ENCODE measurements around the gene SAT1. TPM values are rescaled to one million over a fixed set of nuclear protein-coding genes. Genes with fewer than 3 reads are reported as not detected.

The SAT1 gene
- total RNA-seq, 1 experiment from 2014 or later, result 46.4 TPM

DNA sequence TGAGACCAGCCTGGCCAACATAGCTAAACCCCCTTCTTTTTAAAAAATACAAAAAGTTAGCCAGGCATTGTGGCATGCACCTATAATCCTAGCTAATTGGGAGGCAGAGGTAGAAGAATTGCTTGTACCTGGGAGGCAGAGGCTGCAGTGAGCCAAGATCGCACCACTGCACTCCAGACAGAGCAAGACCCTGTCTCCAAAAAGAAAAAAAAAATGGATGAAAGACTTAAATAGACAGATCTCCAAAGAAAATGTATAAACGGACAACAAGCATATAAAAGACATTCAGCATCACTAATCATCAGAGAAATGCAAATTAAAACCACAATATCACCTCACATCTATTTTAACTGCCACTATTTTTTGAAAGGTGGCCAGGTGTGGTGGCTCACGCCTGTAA is 6.6 kb upstream of the SAT1 start:
- no peak for DNase-seq (ENCODE audit: low spot score)

DNA sequence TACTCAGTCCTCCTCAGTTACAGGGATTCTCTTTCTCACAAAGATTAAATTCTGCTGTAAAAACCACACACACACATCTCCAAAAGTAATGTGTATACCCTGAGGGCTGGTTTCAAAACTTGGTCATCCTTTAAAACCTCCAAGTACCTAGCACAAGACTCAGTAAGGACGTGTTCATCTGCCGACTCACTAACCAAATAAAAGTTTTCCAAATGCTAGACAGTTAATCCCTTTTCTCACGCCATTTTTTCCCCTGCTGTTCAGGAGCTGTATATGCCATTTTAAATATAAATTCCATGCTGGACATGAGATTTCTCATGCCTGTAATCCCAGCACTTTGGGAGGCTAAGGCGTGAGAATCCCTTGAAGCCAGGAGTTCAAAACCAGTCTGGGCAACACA is 3.9 kb upstream of the SAT1 start:
- DNase-seq (ENCODE audit: low spot score), result peak; percentile 63

DNA sequence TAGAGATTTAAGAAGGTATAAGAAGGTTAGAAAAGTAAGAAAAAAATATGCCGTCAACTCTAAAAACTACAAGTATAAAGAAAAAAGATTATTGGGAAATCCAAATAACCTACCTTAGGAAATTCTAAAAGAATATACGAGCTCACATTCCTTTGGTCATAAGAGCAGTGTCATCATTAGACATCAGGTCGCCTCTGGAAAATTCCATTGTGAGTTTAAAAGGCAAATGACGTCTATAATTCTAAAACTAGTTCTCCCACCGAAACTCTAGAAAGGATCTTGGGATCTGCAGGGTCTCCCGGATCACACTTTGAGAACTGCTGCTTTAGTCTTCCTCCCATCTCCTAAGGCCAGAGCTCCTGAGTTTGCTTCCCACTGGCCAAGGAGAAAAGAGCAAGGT is 518 bp upstream of the SAT1 start:
- no peak for DNase-seq (ENCODE audit: low spot score)

DNA sequence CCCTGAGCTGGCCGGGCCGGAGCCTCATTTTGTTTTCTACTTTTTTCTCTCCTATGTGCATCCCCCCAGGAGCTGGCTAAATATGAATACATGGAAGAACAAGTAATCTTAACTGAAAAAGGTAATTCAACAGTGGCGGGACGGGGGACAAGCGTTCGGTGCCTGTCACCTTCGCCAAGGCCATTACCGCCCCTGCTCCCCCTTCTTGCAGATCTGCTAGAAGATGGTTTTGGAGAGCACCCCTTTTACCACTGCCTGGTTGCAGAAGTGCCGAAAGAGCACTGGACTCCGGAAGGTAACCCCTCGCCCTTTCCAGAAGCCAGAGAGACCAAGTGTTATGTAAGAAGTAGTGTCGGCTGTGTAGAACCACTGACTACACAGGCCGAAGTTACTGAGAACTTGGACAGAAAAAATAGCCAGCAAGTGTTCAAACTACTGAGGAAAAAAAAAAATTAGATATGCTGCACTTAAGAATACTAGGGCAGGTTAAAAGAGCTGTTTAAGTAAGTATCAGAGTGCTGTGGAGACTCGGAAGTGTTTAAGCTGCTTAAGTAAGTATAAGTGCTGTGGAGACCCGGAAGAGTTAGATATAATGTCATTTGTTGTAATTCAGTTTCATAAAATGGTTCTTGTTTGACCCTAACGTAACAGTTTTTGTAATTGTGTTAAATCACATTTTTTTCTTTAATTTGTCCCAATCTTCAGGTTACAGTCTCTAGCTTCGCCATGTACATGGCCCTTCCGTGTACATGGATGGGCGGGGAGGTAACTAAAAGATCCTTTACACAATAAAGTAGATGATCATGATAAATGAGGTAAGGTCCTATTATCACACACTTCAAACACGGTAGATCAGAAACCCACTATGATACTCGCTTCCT is 856 bp downstream of the SAT1 start:
- no peak for DNase-seq (ENCODE audit: low spot score)

- DNase-seq (ENCODE audit: low spot score), result peak; percentile 45
Observed at GRCh38 chrX:23784470-23785331, 1.7 kb downstream of the SAT1 start.

- DNase-seq (ENCODE audit: low spot score), result no peak
Observed at GRCh38 chrX:23785580-23785979, 2.6 kb downstream of the SAT1 start.

DNA sequence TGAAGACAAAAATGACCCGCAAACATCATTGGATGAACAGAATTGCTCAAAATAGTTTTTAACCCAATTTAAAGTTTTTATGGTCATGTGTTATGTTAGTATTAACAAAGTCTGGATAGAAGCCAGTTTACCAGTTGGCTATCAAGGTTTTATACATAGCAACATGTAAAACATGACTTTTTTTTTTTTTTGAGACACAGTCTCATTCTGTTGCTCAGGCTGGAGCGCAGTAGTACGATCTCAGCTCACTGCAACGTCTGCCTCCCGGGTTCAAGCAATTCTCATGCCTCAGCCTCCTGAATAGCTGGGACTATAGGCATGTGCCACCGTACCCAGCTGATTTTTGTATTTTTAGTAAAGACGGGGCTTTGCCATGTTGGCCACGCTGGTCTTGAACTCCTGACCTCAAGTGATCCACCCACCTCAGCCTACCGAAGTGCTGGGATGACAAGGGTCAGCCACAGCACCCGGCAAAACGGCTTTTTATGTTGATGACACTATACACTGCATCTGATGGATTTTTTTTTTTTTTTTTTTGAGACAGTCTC is 3.4 kb downstream of the SAT1 start:
- no peak for DNase-seq (ENCODE audit: low spot score)

- DNase-seq (ENCODE audit: low spot score), result no peak
Observed at GRCh38 chrX:23787745-23788118, 4.8 kb downstream of the SAT1 start.

DNA sequence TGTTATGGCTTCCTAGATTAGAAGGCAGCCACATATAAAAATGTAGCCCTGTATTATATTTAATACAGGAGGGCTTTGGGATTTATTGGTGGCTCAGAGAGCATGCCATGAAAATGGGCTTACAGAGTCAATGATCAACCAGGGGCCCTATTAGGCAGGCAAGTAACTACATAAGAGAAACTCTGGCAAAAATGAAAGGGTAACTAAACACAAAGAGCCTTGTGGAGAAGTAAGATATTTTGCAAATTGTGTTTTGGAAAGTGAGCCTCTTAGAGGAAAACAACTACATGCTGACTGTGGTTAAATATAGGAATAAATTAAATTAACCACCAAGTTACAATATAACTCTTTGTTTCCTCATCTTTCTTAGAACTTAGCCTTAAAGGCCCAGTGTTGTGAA is 5.5 kb downstream of the SAT1 start:
- no peak for DNase-seq (ENCODE audit: low spot score)

- no peak for DNase-seq (ENCODE audit: low spot score)
Observed at GRCh38 chrX:23788946-23789345, 6.0 kb downstream of the SAT1 start.

GRCh38 chrX:23789386-23790154 is 6.6 kb downstream of the SAT1 start:
- no peak for DNase-seq (ENCODE audit: low spot score)

- no peak for DNase-seq (ENCODE audit: low spot score)
Observed at GRCh38 chrX:23790155-23790497, 7.2 kb downstream of the SAT1 start.

DNA sequence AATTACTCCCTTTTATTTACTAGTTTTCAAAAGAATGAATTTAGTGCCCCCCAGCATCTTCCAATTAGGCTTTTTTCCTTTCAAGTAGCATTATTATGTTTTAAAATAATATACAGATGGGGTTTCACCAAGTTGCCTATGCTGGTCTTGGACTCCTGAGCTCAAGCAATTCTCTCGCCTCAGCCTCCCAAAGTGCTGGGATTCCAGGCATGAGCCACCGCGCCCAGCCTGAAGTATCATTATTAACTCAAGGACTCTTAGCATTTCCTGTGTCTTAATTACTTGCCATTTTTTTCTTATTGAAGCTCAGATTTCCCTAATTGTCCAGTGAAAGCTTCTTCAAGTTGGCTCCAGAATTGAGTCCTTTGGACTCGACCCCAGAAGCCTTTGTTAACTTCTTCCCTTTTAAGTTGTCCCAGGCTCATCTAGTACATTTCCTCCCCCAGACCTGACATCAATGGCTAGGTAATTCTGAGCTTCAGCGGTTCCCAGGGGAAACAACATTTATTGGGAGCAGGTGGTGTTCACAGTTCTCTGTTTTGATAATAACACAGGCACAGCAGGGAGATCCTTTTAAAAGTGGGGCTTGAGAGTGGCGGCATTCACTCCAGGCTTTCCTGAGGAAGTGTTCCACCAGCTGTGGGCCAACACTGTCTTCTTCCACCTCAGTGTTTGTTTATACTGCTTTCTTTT is 10.0 kb downstream of the SAT1 start:
- no peak for DNase-seq (ENCODE audit: low spot score)

- no peak for DNase-seq (ENCODE audit: low spot score)
Observed at GRCh38 chrX:23795221-23795620, 12.2 kb downstream of the SAT1 start.

DNA sequence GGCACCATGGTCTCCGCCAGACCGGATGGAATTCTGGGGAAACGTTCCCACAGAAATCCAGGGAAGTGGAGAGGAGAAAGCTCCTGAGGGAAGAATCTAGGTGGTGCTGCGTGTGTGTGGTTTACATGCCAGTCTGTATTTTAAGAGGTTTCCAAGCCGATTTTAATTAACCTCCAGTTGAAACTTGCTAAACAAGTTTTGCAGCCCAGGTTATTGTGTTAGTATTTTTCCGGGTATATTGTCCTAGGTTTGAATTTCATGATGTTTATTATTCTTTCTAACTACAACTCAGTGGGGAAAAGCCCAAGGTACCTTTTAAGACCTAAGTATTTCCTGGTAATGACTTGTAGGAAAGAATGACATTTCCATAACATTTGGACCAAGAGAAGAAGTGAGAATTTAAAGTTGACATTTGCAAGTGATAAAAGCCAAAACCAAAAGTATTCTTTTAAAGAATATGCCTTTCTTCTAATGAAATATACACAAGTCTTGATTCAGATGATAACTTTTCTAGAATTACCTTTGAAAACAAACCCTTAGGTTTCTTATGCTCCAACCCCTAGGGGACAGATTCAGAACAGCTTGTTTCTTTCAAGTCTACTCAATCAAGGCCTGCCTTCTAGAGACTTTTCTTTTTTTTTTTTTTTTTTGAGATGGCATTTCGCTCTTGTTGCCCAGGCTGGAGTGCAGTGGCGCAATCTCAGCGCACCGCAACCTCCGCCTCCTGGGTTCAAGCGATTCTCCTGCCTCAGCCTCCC is 14.6 kb downstream of the SAT1 start:
- peak; percentile 30 for DNase-seq (ENCODE audit: low spot score)

DNA sequence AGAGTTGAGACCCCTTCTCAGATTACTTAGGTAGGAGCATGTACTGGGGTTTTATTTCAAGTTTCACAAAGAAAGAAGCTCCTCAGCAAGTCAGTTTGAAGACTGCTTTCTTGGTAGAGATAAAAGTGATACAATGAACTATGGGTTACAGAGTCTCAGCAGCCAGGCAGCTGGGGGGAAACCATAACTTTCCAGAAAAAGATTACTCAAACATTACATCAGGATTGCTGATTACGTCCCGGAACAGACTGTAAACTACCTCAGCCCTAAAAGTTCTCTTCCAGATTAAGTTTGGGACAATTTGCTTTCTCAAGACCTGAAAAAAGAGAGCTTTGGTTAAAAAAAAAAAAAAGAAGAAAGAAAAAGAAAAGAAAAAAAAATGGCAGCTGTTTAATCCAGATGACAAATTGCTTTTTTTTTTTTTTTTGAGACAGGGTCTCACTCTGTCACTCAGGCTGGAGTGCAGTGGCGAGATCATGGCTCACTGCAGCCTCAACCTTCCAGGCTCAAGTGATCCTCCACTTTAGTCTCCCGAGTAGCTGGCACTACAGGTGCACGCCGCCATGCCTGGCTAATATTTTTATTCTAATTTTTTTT is 16.6 kb downstream of the SAT1 start:
- peak; percentile 25 for DNase-seq (ENCODE audit: low spot score)

GRCh38 chrX:23802431-23802830 is 19.5 kb downstream of the SAT1 start:
- no peak for DNase-seq (ENCODE audit: low spot score)

DNA sequence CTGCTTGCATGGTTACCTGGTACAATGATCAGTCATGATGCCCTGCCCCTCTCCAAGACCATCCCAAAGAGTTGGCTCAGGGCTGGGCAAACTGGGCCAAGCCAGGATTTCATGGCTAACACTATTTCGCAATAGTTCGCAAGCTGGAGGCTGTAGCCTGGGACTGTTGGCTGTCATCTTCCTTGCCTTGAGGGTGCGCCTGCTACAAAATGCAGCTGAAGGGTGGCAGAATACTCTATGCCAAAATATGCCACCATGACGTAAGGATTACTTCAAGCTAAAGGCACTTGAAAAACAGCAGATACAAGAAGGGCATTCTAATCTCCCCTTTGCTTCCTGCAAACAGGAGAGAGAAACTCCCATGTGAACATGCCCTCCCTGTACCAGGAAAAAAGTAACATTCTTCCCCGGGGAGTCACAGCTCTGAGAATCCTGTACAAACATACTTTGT is 21.0 kb downstream of the SAT1 start:
- DNase-seq (ENCODE audit: low spot score), result peak; percentile 73

DNA sequence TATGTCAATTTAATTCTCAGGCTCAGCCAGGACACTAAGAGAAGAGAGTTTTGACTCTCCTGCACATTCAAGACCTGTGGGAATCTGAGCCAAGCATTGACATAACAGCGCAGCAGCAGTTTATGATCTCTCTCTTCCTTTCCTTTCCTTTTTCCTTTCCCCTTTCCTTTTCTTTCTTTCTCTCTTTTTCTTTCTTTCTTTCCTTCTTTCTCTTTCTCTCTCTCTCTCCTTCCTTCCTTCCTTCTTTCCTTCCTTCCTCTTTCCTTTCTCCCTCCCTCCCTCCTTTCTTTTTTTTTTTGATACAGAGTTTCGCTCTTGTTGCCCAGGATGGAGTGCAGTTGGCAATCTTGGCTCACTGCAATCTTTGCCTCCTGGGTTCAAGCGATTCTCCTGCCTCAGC is 21.6 kb downstream of the SAT1 start:
- DNase-seq (ENCODE audit: low spot score), result no peak

- DNase-seq (ENCODE audit: low spot score), result no peak
Observed at GRCh38 chrX:23805389-23805788, 22.4 kb downstream of the SAT1 start.

Measured in H4 (cell line).